ENCODE measurements around the gene ATRIP.

- TF ChIP-seq CTCF (conservative IDR thresholded peaks at IDR 0.05; ENCODE audit: low read depth, low read length): no peak
- no peak for TF ChIP-seq EZH2 (IDR thresholded peaks at IDR 0.05; ENCODE audit: low read length, unreplicated experiment)
- TF ChIP-seq EZH2phosphoT487 (IDR thresholded peaks at IDR 0.05; ENCODE audit: borderline replicate concordance, low read length): no peak
These were observed 34.7 kb upstream of the ATRIP start for GRCh38 chr3:48411606-48412374.

Data from PC-3 (cell line).